Right atrium auricular region (tissue), 2 donors: ENCODE data around the gene WDR48. TPM values are rescaled to one million over a fixed set of nuclear protein-coding genes. Genes with fewer than 3 reads are reported as not detected.

Source experiments
- DNase-seq: peaks from one replicate; pipeline ENCODE4 v3.0.0-alpha.2; 2019; ENCODE audit warnings: low spot score
- H3K27ac ChIP-seq, 2 donors: fragments of 200-600 bp; sonication (generic); 1 replicate in 1 of 2; 2 replicates in 1 of 2; pipeline ENCODE4 v1.5.1; 2016 to 2019
- H3K27me3 ChIP-seq, 2 donors: fragments of 200-600 bp; sonication (generic); one replicate each; pipeline versions ENCODE4 v1.5.1 to v1.6.0; 2017 to 2019
- H3K36me3 ChIP-seq: fragments of 200-600 bp; sonication (generic); one replicate; pipeline ENCODE4 v1.5.1; 2016
- H3K4me1 ChIP-seq, 2 donors: fragments of 200-600 bp; sonication (generic); one replicate each; pipeline versions ENCODE4 v1.5.1 to v1.6.0; 2017 to 2019
- H3K4me3 ChIP-seq, 2 donors: fragments of 200-600 bp; sonication (generic); 1 replicate in 1 of 2; 2 replicates in 1 of 2; pipeline ENCODE4 v1.5.1; 2017 to 2019; ENCODE audit warnings: mild to moderate bottlenecking in 1 of 2, moderate library complexity in 1 of 2
- H3K9me3 ChIP-seq, 2 donors: fragments of 200-600 bp; sonication (generic); one replicate each; pipeline ENCODE4 v1.5.1; 2019
- total RNA-seq, 2 donors: library from RNA; depleted of rRNA; stranded (reverse); fragments of >200 nt; gene quantifications; one replicate each; pipeline ENCODE4 v1.1.0, GENCODE V29; 2016
- TF ChIP-seq, protein P1 (sequence below), 2 donors: fragments of 200-600 bp; sonication (generic); IDR thresholded peaks; one replicate each; pipeline ENCODE4 v1.5.1; 2019; ENCODE audit warnings: antibody characterized with exemption in 2 of 2

The WDR48 gene
- total RNA-seq, 2 donors from 2014 or later, result 11.9 to 17.1 TPM

DNA sequence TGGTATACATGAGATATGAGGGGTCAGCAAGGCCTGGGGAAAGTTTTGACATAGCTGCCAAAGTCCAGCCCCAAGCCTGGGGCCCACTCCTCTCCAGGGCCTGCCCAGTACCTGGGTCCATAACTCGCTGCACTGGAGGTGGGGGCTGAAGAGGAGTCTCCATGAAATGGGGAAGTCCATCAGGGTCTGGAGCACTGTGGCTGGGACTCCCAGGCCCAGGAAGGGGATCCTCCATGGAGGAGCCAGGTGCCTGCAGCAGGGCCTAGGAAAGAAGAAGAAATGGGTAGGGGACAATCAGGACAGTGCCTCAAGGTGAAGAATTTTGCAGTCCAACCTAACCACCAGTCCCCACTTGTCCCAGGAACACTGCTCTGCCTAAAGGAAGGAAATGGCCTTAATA is 47.4 kb downstream of the WDR48 start:
- Histone ChIP-seq H3K27ac (no peak overlapping the region), H3K27me3 (no peaks in the 10 kb centered on the region), H3K36me3 (peaks cover 57% of the 10 kb centered on the region), H3K9me3 (no peaks in the 10 kb centered on the region), H3K4me1 (peaks cover 0 to 29% of the 10 kb centered on the region in 2 donors), H3K4me3 (no peak overlapping the region)
- TF ChIP-seq, protein P1, sequence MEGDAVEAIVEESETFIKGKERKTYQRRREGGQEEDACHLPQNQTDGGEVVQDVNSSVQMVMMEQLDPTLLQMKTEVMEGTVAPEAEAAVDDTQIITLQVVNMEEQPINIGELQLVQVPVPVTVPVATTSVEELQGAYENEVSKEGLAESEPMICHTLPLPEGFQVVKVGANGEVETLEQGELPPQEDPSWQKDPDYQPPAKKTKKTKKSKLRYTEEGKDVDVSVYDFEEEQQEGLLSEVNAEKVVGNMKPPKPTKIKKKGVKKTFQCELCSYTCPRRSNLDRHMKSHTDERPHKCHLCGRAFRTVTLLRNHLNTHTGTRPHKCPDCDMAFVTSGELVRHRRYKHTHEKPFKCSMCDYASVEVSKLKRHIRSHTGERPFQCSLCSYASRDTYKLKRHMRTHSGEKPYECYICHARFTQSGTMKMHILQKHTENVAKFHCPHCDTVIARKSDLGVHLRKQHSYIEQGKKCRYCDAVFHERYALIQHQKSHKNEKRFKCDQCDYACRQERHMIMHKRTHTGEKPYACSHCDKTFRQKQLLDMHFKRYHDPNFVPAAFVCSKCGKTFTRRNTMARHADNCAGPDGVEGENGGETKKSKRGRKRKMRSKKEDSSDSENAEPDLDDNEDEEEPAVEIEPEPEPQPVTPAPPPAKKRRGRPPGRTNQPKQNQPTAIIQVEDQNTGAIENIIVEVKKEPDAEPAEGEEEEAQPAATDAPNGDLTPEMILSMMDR (IDR thresholded peaks at IDR 0.05), result no peak
- no peak for DNase-seq

DNA sequence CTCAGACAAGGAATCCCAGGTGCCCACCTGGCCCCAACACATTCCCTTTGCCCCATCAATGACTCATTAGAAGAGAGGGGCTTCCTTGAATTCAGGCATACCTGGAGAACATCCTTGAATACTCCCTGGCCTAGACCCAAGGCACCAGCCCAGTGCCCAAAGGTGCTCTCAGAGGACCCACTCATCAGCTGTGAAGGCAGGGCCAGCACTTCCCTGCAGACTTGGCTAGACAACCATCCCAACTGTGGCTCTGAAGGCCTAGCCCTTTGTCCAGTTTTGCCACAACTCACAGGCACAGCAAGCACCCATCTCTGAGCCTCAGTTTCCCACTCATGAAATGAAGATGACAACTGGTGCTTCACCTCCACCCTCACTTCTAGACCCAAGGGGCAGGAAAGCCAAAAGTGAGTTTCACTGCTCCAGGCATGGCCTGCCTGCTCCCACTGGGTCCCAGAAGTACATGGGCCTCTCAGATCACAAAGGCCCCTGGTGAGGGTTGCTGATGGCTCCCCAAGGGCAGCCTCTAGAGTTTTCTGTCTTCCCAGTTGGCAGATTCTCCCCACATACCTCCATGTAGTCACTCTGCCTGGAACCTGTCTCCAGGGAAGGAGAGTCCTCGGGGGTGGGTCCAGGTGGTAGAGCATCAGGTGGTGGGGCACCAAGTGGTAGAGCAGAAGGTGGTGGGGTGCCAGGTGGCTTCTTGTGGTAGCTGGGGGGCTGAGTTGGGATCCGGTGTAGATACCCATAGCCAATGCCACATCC is 48.1 kb downstream of the WDR48 start:
- Histone ChIP-seq H3K4me1 (peaks cover 0 to 36% of the 10 kb centered on the region in 2 donors), H3K4me3 (no peak overlapping the region), H3K36me3 (peaks cover 50% of the 10 kb centered on the region), H3K27me3 (no peaks in the 10 kb centered on the region), H3K9me3 (no peaks in the 10 kb centered on the region), H3K27ac (no peak overlapping the region)
- TF ChIP-seq, protein P1 (IDR thresholded peaks at IDR 0.05), result no peak
- no peak for DNase-seq

DNA sequence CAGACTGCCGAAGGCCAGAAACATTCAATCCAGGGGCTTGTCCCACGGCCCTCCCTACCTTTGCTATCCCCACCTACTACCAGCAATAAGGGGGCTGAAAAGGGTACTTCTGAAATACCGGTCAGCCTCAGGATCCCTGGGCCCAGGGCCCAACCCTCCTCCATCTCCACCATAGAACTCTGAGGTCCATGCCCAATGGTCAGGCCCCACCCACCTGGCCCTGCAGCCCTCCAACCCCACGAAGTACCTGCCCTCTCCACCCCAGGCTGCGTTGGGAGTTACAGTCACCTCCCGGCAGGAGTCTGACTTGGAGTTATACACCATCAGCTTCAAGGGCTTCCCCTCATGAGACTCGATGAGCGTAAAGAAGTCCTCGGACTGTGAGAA is 48.7 kb downstream of the WDR48 start:
- TF ChIP-seq, protein P1 (IDR thresholded peaks at IDR 0.05), result no peak
- no peaks in the 10 kb centered on the region for H3K9me3 ChIP-seq
- no peak overlapping the region for H3K27ac ChIP-seq
- no peaks in the 10 kb centered on the region for H3K27me3 ChIP-seq
- H3K36me3 ChIP-seq, result peaks cover 44% of the 10 kb centered on the region
- no peak for DNase-seq
- H3K4me3 ChIP-seq, result no peak overlapping the region
- H3K4me1 ChIP-seq, result peaks cover 0 to 41% of the 10 kb centered on the region in 2 donors

DNA sequence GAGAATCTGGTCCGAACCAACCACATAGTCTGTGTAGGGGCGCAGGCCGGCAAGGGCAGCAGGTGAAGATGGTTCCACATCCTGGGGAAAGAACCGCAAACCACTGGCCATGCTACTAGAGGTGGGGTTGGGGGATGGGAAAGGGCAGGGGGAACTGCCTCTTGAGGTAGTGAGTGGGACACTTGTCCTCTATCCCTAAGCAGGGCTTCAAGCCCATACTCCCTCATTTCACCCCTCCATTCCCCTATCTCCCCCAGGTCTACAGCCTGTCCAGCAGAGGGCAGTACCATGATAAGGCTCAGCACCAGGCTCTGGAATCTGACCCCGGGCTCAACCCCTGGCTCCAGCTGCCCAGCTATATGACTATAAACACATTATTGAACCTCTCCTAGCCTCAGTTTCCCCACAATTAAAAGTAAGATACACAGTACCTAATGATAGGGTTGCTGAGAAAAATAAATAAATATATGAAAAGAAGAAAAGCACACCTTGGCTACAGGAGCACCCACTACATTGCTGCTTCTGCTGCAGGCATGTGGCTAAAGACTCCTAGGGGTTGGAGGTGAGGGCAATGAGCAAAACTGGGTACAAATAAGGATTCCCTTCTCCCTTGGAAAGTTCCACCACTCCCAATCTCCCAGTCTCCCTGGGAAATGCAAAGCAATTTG is 49.3 kb downstream of the WDR48 start:
- H3K4me1 ChIP-seq, result peaks cover 0 to 48% of the 10 kb centered on the region in 2 donors
- no peaks in the 10 kb centered on the region for H3K9me3 ChIP-seq
- no peak for DNase-seq
- H3K27me3 ChIP-seq, result no peaks in the 10 kb centered on the region
- H3K36me3 ChIP-seq, result peaks cover 39% of the 10 kb centered on the region
- H3K4me3 ChIP-seq, result no peak overlapping the region
- H3K27ac ChIP-seq, result no peak overlapping the region
- TF ChIP-seq, protein P1 (IDR thresholded peaks at IDR 0.05), result peak; percentile 35 to 62

DNA sequence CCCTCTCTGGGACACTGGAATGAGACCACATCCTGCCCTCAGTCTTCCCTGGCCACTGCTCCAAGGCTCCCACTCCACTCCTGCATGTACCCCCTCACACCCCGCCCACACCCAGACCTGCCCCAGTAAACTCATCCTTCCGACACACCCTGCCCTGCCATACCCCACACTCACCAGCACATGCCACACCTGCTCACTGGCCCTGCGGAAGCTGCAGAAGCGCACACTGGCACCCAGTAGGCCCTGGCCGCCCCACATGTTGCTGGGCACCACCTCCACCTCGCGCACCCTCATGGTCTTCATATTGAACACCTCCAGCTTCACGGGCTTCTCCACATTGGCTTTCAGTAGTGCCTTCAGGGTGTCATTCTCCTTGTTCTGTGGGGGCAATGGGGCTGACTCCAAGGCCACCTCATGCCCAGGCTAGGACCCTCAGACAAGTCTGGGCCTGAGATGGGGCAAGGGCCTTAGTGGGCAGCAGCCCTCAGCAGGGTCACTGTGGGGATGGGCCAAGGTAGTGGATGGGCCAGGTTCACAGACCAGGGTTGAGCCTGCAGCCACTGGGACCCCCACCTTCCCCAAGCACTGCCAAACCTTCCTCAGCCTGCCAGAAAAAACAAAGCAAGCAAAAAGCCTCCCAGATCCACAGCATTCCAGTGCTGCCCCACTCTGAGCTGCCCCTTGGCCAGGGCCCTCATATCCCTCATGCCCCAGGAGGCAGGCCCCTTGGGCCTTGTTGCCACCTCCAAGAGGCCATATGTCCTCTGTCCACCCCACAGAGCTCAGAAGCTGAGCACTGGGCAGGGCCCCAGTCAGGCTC is 50.9 kb downstream of the WDR48 start:
- TF ChIP-seq, protein P1 (IDR thresholded peaks at IDR 0.05), result no peak
- no peak for DNase-seq
- H3K27me3 ChIP-seq, result no peaks in the 10 kb centered on the region
- H3K27ac ChIP-seq, result no peak overlapping the region
- peaks cover 0 to 46% of the 10 kb centered on the region in 2 donors for H3K4me1 ChIP-seq
- peaks cover 33% of the 10 kb centered on the region for H3K36me3 ChIP-seq
- no peak overlapping the region for H3K4me3 ChIP-seq
- H3K9me3 ChIP-seq, result no peaks in the 10 kb centered on the region
